Heart right ventricle (tissue), 16 donors: ENCODE data around the gene ARID5A. TPM values are rescaled to one million over a fixed set of nuclear protein-coding genes. Genes with fewer than 3 reads are reported as not detected.

Experiments used
- ATAC-seq, 8 donors: fragments of 200-7000 bp; cut with Tn5 transposase; one replicate each; pipeline ENCODE4 v1.9.1; 2020; ENCODE audit warnings: mild to moderate bottlenecking in 8 of 8, moderate library complexity in 8 of 8, moderate number of reproducible peaks in 1 of 8
- DNase-seq, 2 donors: peaks; one replicate each; pipeline ENCODE4 v3.0.0-alpha.2; 2020
- H3K27ac ChIP-seq, 10 donors: fragments of 200-600 bp; sonication (generic) in 2 of 10; one replicate each; pipeline versions ENCODE4 v1.5.0 to v1.8.0; 2020 to 2022; ENCODE audit warnings: mild to moderate bottlenecking in 3 of 10
- H3K27me3 ChIP-seq, 7 donors: fragments of 200-600 bp; one replicate each; pipeline ENCODE4 v1.8.0; 2021 to 2022; ENCODE audit warnings: mild to moderate bottlenecking in 2 of 7
- H3K36me3 ChIP-seq, 9 donors: fragments of 200-600 bp; sonication (generic) in 1 of 9; one replicate each; pipeline versions ENCODE4 v1.5.0 to v1.8.0; 2020 to 2022; ENCODE audit warnings: mild to moderate bottlenecking in 2 of 9
- H3K4me1 ChIP-seq, 9 donors: fragments of 200-600 bp; sonication (generic) in 1 of 9; one replicate each; pipeline versions ENCODE4 v1.5.0 to v1.8.0; 2020 to 2022; ENCODE audit warnings: mild to moderate bottlenecking in 4 of 9
- H3K4me3 ChIP-seq, 10 donors: fragments of 200-600 bp; sonication (generic) in 2 of 10; one replicate each; pipeline versions ENCODE4 v1.5.0 to v1.8.0; 2020 to 2022; ENCODE audit warnings: mild to moderate bottlenecking in 7 of 10, moderate library complexity in 2 of 10
- H3K9me3 ChIP-seq, 11 donors: fragments of 200-600 bp in 10 of 11; sonication (generic) in 2 of 11; one replicate each; pipeline versions ENCODE4 v1.5.0 to v1.8.0; 2013 to 2022; ENCODE audit warnings: mild to moderate bottlenecking in 2 of 11, control low read depth in 1 of 11, moderate library complexity in 1 of 11
- whole genome bisulfite sequencing, 2 donors: extraction: QIAGEN DNeasy Blood & Tissue Kit; methylation state at CpG; one replicate each; pipeline ENCODE4 v1.1.7; 2013; ENCODE audit warnings: inconsistent platforms in 1 of 2; 5-methylcytosine and 5-hydroxymethylcytosine counted together
- intact Hi-C, 10 donors: fragments of 100-400 bp; cut with DNase I; formaldehyde crosslinking; loops; one replicate each; pipeline versions ENCODE4 v1.11.1 to v1.14.2; 2022
- polyA plus RNA-seq, 2 donors: library from polyadenylated mRNA; stranded (reverse); fragments of 200-250 nt; gene quantifications; one replicate each; pipeline ENCODE4 v1.2.3, GENCODE V29; 2013
- total RNA-seq, 10 donors: library from RNA; stranded (reverse); fragmentation: NEBNext Ultra II Directional in 3 of 10; extraction: Animal tissue kit (Norgen Biotek cat#: 25700) in 3 of 10; gene quantifications; one replicate each; pipeline versions ENCODE4 v1.2.1 to v1.2.4, GENCODE V29; 2021 to 2023
- TF ChIP-seq, protein P1 (sequence below), 9 donors: fragments of 200-600 bp; sonication (generic) in 2 of 9; IDR thresholded peaks; one replicate each; pipeline versions ENCODE4 v1.5.0 to v1.8.0; 2021 to 2022; ENCODE audit warnings: antibody characterized with exemption in 9 of 9, mild to moderate bottlenecking in 5 of 9, moderate library complexity in 1 of 9
- donor health status: Arrhythmogenic right ventricular cardiomyopathy.
- donor health status: ischemic (EF 13 %, LVEDD 7.1; RV severe dilation, severe dysfunction).
- donor health status: healthy with polysubstance abuse.
- donor health status: DM: no; HTN: yes; CAD: no.
- donor health status: DM: no; HTN: no; CAD: no.
- donor health status: ischemic (EF 25% LVEDD 6.9; RV normal size, moderate dysfunction).
- donor health status: ischemic (EF 25% LVEDD 5.7; RV mildly dilated, moderate dysfunction).
- donor health status: healthy.
- donor health status: DM: yes; HTN: yes; CAD: no.
- donor health status: Ischemic cardiomyopathy.
- donor health status: ischemic (EF 35%, LVEDD 5.7; RV mildly dilated, moderate dysfunction).
- donor health status: nonischemic (EF 11% LVEDD 7.7; RV severe dilation, severe dysfunction).
- donor health status: DM: yes; HTN: yes; CAD: no.
- donor health status: PGD.
- donor health status: ischemic (EF 29% LVEDD 5.4; RV normal size, mild dysfunction).
- donor health status: nonischemic (EF 23%, LVEDD 6.1; RV moderate dilation, normal function).

The ARID5A gene
- total and polyA plus RNA-seq, 12 donors, result 12.0 to 121 (median 41.1) TPM

DNA sequence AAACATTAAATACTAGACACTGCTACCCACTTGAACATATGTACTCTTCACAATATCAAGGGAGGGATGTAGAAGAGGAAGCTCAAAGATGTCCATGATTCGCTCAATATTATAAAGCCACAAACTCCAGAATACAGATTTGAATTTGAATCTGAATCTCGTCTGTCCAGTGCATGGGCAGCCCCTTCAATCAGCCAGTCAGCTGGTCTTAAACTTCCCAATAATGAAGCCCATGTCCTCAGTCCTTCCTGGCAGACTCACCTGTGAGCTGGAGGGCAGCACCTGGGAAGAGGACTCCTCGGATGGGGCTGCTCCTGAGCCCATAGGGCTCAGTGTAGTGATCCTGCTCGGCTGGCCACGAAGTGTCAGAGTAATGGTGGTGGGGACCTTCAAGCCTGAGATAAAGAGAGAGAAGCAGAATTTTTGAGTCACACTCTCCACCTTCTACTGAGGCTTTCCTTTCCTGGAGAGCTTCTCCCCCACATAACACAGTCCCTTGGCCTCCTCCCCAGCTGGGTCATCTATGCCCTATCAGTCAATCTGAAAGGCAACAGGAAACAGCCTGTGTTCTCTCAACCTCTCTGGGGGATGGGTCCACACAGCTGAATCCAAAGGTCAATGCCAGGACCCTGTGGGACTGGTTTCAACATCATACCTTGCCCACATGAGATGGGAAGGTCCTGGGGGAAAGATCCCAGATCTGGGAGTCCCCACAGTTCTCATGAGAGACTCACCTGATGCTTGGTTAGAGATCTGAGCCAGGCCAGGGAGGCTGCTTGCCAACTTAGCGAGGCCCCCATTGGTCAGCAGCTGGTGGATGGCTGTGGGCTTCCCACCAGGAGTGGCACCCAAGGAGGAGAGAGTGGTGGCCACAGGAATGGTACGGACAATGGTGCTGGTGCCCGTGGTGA lies 65.1 kb downstream of the ARID5A start:
- TF ChIP-seq, protein P1, sequence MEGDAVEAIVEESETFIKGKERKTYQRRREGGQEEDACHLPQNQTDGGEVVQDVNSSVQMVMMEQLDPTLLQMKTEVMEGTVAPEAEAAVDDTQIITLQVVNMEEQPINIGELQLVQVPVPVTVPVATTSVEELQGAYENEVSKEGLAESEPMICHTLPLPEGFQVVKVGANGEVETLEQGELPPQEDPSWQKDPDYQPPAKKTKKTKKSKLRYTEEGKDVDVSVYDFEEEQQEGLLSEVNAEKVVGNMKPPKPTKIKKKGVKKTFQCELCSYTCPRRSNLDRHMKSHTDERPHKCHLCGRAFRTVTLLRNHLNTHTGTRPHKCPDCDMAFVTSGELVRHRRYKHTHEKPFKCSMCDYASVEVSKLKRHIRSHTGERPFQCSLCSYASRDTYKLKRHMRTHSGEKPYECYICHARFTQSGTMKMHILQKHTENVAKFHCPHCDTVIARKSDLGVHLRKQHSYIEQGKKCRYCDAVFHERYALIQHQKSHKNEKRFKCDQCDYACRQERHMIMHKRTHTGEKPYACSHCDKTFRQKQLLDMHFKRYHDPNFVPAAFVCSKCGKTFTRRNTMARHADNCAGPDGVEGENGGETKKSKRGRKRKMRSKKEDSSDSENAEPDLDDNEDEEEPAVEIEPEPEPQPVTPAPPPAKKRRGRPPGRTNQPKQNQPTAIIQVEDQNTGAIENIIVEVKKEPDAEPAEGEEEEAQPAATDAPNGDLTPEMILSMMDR (IDR thresholded peaks at IDR 0.05), result no peak
- Histone ChIP-seq H3K36me3 (peaks cover 0 to 100% (median 66%) of the 10 kb centered on the region in 9 donors), H3K4me3 (no peak overlapping the region), H3K4me1 (peaks cover 0 to 34% (median 4%) of the 10 kb centered on the region in 9 donors), H3K27me3 (no peaks in the 10 kb centered on the region), H3K27ac (no peak overlapping the region), H3K9me3 (no peaks in the 10 kb centered on the region)
- no peak for DNase-seq
- ATAC-seq, result peak in 2 of 8 donors; percentile 36 to 47
- 93 to 94% methylated on average over 8 of the region's 8 CpGs for WGBS, 2 donors
- intact Hi-C loops, result no loop called here

Other genes with a start within 250 kb of the ARID5A start
- 10 to 100 TPM; 56.2 to 70.5 (median 63.6) TPM for gene SNRNP200, start 231.2 kb upstream of the ARID5A start, total RNA-seq
- gene SNRNP200, start 231.2 kb upstream of the ARID5A start, polyA plus RNA-seq, result 10 to 100 TPM; 49.2 to 67.5 TPM
- gene ITPRIPL1, start 211.4 kb upstream of the ARID5A start, total RNA-seq, result 1 to 10 TPM in 7 of 10 donors, under 1 TPM in 3; 0.30 to 3.4 (median 1.2) TPM
- 1 to 10 TPM in 1 of 2 donors, under 1 TPM in 1; 0.68 to 1.1 TPM for gene ITPRIPL1, start 211.4 kb upstream of the ARID5A start, polyA plus RNA-seq
- 1 to 10 TPM in 2 of 10 donors, under 1 TPM in 8; 0.21 to 3.4 (median 0.51) TPM for gene NCAPH, start 201.0 kb upstream of the ARID5A start, total RNA-seq
- under 1 TPM; 0.35 to 0.95 TPM for gene NCAPH, start 201.0 kb upstream of the ARID5A start, polyA plus RNA-seq
- under 1 TPM in 2 of 10 donors, not detected in 8; 0.37 to 0.67 TPM for gene NEURL3, start 31.4 kb upstream of the ARID5A start, total RNA-seq
- gene NEURL3, start 31.4 kb upstream of the ARID5A start, polyA plus RNA-seq, result under 1 TPM; 0.06 to 0.22 TPM
- gene KANSL3, start 101.6 kb downstream of the ARID5A start, total RNA-seq, result 10 to 100 TPM; 25.4 to 38.1 (median 31.7) TPM
- 10 to 100 TPM; 12.5 to 21.8 TPM for gene KANSL3, start 101.6 kb downstream of the ARID5A start, polyA plus RNA-seq
- gene FER1L5, start 106.0 kb downstream of the ARID5A start, total RNA-seq, result under 1 TPM in 5 of 10 donors, not detected in 5; 0.04 to 0.14 (median 0.07) TPM
- under 1 TPM; 0.01 to 0.07 TPM for gene FER1L5, start 106.0 kb downstream of the ARID5A start, polyA plus RNA-seq
- gene LMAN2L, start 203.3 kb downstream of the ARID5A start, total RNA-seq, result 10 to 100 TPM; 13.3 to 30.9 (median 18.8) TPM
- 10 to 100 TPM; 11.0 to 31.4 TPM for gene LMAN2L, start 203.3 kb downstream of the ARID5A start, polyA plus RNA-seq
- gene CNNM4, start 224.2 kb downstream of the ARID5A start, total RNA-seq, result 10 to 100 TPM; 19.1 to 59.7 (median 34.8) TPM
- 10 to 100 TPM in 1 of 2 donors, 1 to 10 TPM in 1; 4.3 to 10.1 TPM for gene CNNM4, start 224.2 kb downstream of the ARID5A start, polyA plus RNA-seq